ENCODE measurements around the gene TNNI2. TPM values are rescaled to one million over a fixed set of nuclear protein-coding genes. Genes with fewer than 3 reads are reported as not detected.

TNNI2 gene
- total RNA-seq, 1 experiment from 2014 or later, result 0.55 TPM

GRCh38 chr11:1825039-1825740, 13.6 kb upstream of the TNNI2 start:
- Histone ChIP-seq H4K20me1 (ENCODE audit: low read length) (no peaks in the 10 kb centered on the region), H2AFZ (ENCODE audit: low read length) (no peak overlapping the region), H3K27me3 (ENCODE audit: low read length) (no peaks in the 10 kb centered on the region), H3K79me2 (ENCODE audit: low read length) (no peaks in the 10 kb centered on the region), H3K36me3 (ENCODE audit: low read depth, low read length) (no peaks in the 10 kb centered on the region), H3K9me3 (ENCODE audit: low read length) (no peaks in the 10 kb centered on the region), H3K27ac (ENCODE audit: low read length) (no peak overlapping the region), H3K4me1 (ENCODE audit: insufficient read depth, low read length) (peaks cover 32% of the 10 kb centered on the region), H3F3A (ENCODE audit: low read length, unreplicated experiment) (no peaks in the 10 kb centered on the region), H3K9ac (ENCODE audit: low read length) (no peak overlapping the region), H3K9me2 (replicated peaks; ENCODE audit: low read length) (no peaks in the 10 kb centered on the region), H3K4me3 (ENCODE audit: low read length) (no peak overlapping the region), H3K4me2 (ENCODE audit: low read length) (no peak overlapping the region)
- intact Hi-C loops (cut with micrococcal nuclease), result no loop called here
- POLR2A ChIA-PET (ENCODE audit: unreplicated experiment), result no interaction called here
- CTCF ChIA-PET, result no interaction called here
- BruUV-seq (replicated peaks), result no TSS peak
- ATAC-seq (no peak), DNase-seq (no peak)
- TF ChIP-seq EZH2phosphoT487 (IDR thresholded peaks at IDR 0.05; ENCODE audit: borderline replicate concordance, low read length), result no peak
- no peak for TF ChIP-seq EZH2 (IDR thresholded peaks at IDR 0.05; ENCODE audit: low read length, unreplicated experiment)
- TF ChIP-seq CTCF (conservative IDR thresholded peaks at IDR 0.05; ENCODE audit: low read depth, low read length), result 0 out of 2 replicates have a peak, but pooled peaks have one; percentile 15

GRCh38 chr11:1825785-1826451, 12.9 kb upstream of the TNNI2 start:
- no peaks in the 10 kb centered on the region for H3K79me2 ChIP-seq (ENCODE audit: low read length)
- H4K20me1 ChIP-seq (ENCODE audit: low read length), result no peaks in the 10 kb centered on the region
- no peaks in the 10 kb centered on the region for H3K9me3 ChIP-seq (ENCODE audit: low read length)
- no peaks in the 10 kb centered on the region for H3K27me3 ChIP-seq (ENCODE audit: low read length)
- peaks cover 39% of the 10 kb centered on the region for H3K4me1 ChIP-seq (ENCODE audit: insufficient read depth, low read length)
- no peak overlapping the region for H3K9ac ChIP-seq (ENCODE audit: low read length)
- no peaks in the 10 kb centered on the region for H3F3A ChIP-seq (ENCODE audit: low read length, unreplicated experiment)
- intact Hi-C loops (cut with micrococcal nuclease), result no loop called here
- no peak overlapping the region for H3K27ac ChIP-seq (ENCODE audit: low read length)
- ATAC-seq, result no peak
- CTCF ChIA-PET, result no interaction called here
- H2AFZ ChIP-seq (ENCODE audit: low read length), result no peak overlapping the region
- no peak for DNase-seq
- no peaks in the 10 kb centered on the region for H3K36me3 ChIP-seq (ENCODE audit: low read depth, low read length)
- H3K4me3 ChIP-seq (ENCODE audit: low read length), result no peak overlapping the region
- no peak for TF ChIP-seq CTCF (conservative IDR thresholded peaks at IDR 0.05; ENCODE audit: low read depth, low read length)
- no peak for TF ChIP-seq EZH2phosphoT487 (IDR thresholded peaks at IDR 0.05; ENCODE audit: borderline replicate concordance, low read length)
- no peak for TF ChIP-seq EZH2 (IDR thresholded peaks at IDR 0.05; ENCODE audit: low read length, unreplicated experiment)
- H3K9me2 ChIP-seq (replicated peaks; ENCODE audit: low read length), result no peaks in the 10 kb centered on the region
- POLR2A ChIA-PET (ENCODE audit: unreplicated experiment), result no interaction called here
- no peak overlapping the region for H3K4me2 ChIP-seq (ENCODE audit: low read length)
- no TSS peak for BruUV-seq (replicated peaks)

GRCh38 chr11:1826552-1827094, 12.2 kb upstream of the TNNI2 start:
- ATAC-seq (peak; percentile 25), DNase-seq (peak; percentile 43)
- no TSS peak for BruUV-seq (replicated peaks)
- Histone ChIP-seq H3K36me3 (ENCODE audit: low read depth, low read length) (no peaks in the 10 kb centered on the region), H3K4me1 (ENCODE audit: insufficient read depth, low read length) (peaks cover 40% of the 10 kb centered on the region), H3K27me3 (ENCODE audit: low read length) (no peaks in the 10 kb centered on the region), H3K9me2 (replicated peaks; ENCODE audit: low read length) (no peaks in the 10 kb centered on the region), H3K27ac (ENCODE audit: low read length) (no peak overlapping the region), H3K79me2 (ENCODE audit: low read length) (no peaks in the 10 kb centered on the region), H3K4me3 (ENCODE audit: low read length) (no peak overlapping the region), H2AFZ (ENCODE audit: low read length) (peak overlapping the region; percentile 63), H3K9me3 (ENCODE audit: low read length) (no peaks in the 10 kb centered on the region), H3K9ac (ENCODE audit: low read length) (no peak overlapping the region), H3K4me2 (ENCODE audit: low read length) (peak overlapping the region; percentile 75), H3F3A (ENCODE audit: low read length, unreplicated experiment) (no peaks in the 10 kb centered on the region), H4K20me1 (ENCODE audit: low read length) (no peaks in the 10 kb centered on the region)
- POLR2A ChIA-PET (ENCODE audit: unreplicated experiment), result no interaction called here
- CTCF ChIA-PET, result interaction anchor here (0.5 kb wide), 1 partner anchor 55 kb away, joined by 4 read pairs; no protein-coding TSS in a partner anchor
- TF ChIP-seq CTCF (conservative IDR thresholded peaks at IDR 0.05; ENCODE audit: low read depth, low read length) (peak; percentile 51), EZH2phosphoT487 (IDR thresholded peaks at IDR 0.05; ENCODE audit: borderline replicate concordance, low read length) (no peak), EZH2 (IDR thresholded peaks at IDR 0.05; ENCODE audit: low read length, unreplicated experiment) (no peak)
- intact Hi-C loops (cut with micrococcal nuclease), result no loop called here

Data from PC-3 (cell line).